ENCODE data around the gene ABR.

Gene ABR

DNA sequence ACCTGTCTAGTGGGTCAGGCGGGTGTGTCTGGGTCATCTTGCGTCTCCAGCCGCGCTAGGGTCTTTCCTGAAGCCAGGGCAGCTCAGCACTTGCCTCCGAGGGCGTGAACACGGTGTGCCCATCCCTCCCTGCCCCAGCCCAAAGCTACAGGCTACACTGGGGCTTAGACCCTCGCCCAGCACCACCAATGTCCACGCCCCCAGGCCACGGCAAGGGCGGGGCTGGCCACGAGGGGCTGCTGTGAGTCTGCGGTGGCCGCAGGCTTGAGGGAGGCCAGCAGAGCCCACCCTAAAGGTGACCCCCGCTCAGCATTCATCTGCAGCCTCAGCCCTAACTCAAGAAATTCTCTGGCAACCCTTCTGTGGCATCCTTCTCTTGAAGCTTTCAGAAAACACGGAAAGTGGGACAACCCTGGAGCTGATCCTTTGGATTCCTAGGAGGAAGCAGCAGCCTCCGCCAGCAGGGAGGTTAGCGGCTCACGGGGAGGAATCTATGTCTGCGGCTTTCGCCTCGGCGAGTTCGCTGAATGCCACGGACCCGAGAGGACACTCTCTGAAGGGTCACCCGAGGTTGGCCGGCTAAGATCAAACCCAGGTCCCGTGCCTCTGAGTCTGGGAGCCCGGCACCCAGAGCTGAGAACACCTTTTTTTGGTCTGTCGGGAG, 141.2 kb downstream of the ABR start:
- no peaks in the 10 kb centered on the region for H3K4me1 ChIP-seq (ENCODE audit: insufficient read depth, poor library complexity, severe bottlenecking)
- H3K36me3 ChIP-seq (ENCODE audit: low read depth): peaks cover 4% of the 10 kb centered on the region; the same call in 1 of the 2 replicates
- ATAC-seq (ENCODE audit: low read depth) (no peak), DNase-seq (ENCODE audit: low spot score) (no peak)
- TF ChIP-seq, protein P1, sequence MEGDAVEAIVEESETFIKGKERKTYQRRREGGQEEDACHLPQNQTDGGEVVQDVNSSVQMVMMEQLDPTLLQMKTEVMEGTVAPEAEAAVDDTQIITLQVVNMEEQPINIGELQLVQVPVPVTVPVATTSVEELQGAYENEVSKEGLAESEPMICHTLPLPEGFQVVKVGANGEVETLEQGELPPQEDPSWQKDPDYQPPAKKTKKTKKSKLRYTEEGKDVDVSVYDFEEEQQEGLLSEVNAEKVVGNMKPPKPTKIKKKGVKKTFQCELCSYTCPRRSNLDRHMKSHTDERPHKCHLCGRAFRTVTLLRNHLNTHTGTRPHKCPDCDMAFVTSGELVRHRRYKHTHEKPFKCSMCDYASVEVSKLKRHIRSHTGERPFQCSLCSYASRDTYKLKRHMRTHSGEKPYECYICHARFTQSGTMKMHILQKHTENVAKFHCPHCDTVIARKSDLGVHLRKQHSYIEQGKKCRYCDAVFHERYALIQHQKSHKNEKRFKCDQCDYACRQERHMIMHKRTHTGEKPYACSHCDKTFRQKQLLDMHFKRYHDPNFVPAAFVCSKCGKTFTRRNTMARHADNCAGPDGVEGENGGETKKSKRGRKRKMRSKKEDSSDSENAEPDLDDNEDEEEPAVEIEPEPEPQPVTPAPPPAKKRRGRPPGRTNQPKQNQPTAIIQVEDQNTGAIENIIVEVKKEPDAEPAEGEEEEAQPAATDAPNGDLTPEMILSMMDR (IDR thresholded peaks at IDR 0.05; ENCODE audit: poor library complexity, severe bottlenecking): no peak
- no peaks in the 10 kb centered on the region for H3K27me3 ChIP-seq (ENCODE audit: insufficient read depth, poor library complexity, severe bottlenecking)
- H3K9me3 ChIP-seq (ENCODE audit: severe bottlenecking): no peaks in the 10 kb centered on the region
- H3K27ac ChIP-seq (ENCODE audit: poor library complexity, severe bottlenecking): no peak overlapping the region
- no peak overlapping the region for H3K4me3 ChIP-seq (ENCODE audit: severe bottlenecking)

DNA sequence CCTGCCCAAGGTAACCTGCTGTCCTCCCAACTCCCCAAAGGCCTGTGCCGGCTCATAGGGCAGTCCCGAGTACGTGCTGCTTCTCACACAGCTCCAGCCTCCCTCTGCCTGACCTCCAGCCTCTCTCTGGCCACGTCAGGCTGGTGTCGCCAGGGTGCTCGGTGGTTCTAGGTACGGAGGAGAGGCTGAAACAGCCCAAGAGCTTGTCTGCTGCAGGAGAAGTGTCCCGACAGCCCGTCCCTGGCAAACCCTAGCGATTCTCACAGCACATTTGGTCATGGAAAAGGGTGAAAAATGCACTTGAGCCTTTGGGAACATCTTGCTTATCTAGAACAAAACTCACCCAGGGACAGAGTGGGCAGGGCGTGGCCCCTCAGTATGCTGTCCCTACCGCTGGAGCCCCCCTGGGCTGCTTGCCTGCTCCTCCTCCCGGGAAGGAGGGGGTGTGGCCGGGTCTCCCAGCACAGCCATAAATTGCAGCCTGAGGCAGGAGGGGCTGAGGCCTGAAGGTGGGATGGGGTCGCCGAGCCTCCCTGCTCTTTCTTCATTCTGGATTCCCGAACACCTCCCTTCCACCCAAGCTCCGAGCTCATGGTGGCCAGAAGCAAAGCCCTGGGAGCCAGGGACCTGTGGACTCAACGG, 142.4 kb downstream of the ABR start:
- no peaks in the 10 kb centered on the region for H3K4me1 ChIP-seq (ENCODE audit: insufficient read depth, poor library complexity, severe bottlenecking)
- no peaks in the 10 kb centered on the region for H3K9me3 ChIP-seq (ENCODE audit: severe bottlenecking)
- TF ChIP-seq, protein P1 (IDR thresholded peaks at IDR 0.05; ENCODE audit: poor library complexity, severe bottlenecking): no peak
- no peak; the same call in 2 of the 3 replicates for ATAC-seq (ENCODE audit: low read depth)
- peaks cover 4% of the 10 kb centered on the region; the same call in 1 of the 2 replicates for H3K36me3 ChIP-seq (ENCODE audit: low read depth)
- no peaks in the 10 kb centered on the region for H3K27me3 ChIP-seq (ENCODE audit: insufficient read depth, poor library complexity, severe bottlenecking)
- DNase-seq (ENCODE audit: low spot score): no peak
- H3K4me3 ChIP-seq (ENCODE audit: severe bottlenecking): no peak overlapping the region
- H3K27ac ChIP-seq (ENCODE audit: poor library complexity, severe bottlenecking): no peak overlapping the region

GRCh38 chr17:1036845-1037237, 142.9 kb downstream of the ABR start:
- Histone ChIP-seq H3K27me3 (ENCODE audit: insufficient read depth, poor library complexity, severe bottlenecking) (no peaks in the 10 kb centered on the region), H3K36me3 (ENCODE audit: low read depth) (peaks cover 4% of the 10 kb centered on the region; the same call in 1 of the 2 replicates)
- DNase-seq (ENCODE audit: low spot score): no peak

GRCh38 chr17:1036171-1036844, 143.5 kb downstream of the ABR start:
- no peak overlapping the region for H3K4me3 ChIP-seq (ENCODE audit: severe bottlenecking)
- peaks cover 2% of the 10 kb centered on the region; the same call in 1 of the 2 replicates for H3K36me3 ChIP-seq (ENCODE audit: low read depth)
- TF ChIP-seq, protein P1 (IDR thresholded peaks at IDR 0.05; ENCODE audit: poor library complexity, severe bottlenecking): no peak
- no peak overlapping the region for H3K27ac ChIP-seq (ENCODE audit: poor library complexity, severe bottlenecking)
- no peaks in the 10 kb centered on the region for H3K4me1 ChIP-seq (ENCODE audit: insufficient read depth, poor library complexity, severe bottlenecking)
- no peak for ATAC-seq (ENCODE audit: low read depth)
- no peaks in the 10 kb centered on the region for H3K9me3 ChIP-seq (ENCODE audit: severe bottlenecking)
- H3K27me3 ChIP-seq (ENCODE audit: insufficient read depth, poor library complexity, severe bottlenecking): no peaks in the 10 kb centered on the region
- no peak for DNase-seq (ENCODE audit: low spot score)

More at GRCh38 chr17:1036845-1037237, 142.9 kb downstream of the ABR start:
- no peak overlapping the region for H3K27ac ChIP-seq (ENCODE audit: poor library complexity, severe bottlenecking)
- H3K9me3 ChIP-seq (ENCODE audit: severe bottlenecking): no peaks in the 10 kb centered on the region
- no peak overlapping the region for H3K4me3 ChIP-seq (ENCODE audit: severe bottlenecking)
- no peaks in the 10 kb centered on the region for H3K4me1 ChIP-seq (ENCODE audit: insufficient read depth, poor library complexity, severe bottlenecking)
- TF ChIP-seq, protein P1 (IDR thresholded peaks at IDR 0.05; ENCODE audit: poor library complexity, severe bottlenecking): no peak
- ATAC-seq (ENCODE audit: low read depth): no peak
